Upper lobe of right lung (tissue), 1 donor: ENCODE results near the gene NHP2. TPM values are rescaled to one million over a fixed set of nuclear protein-coding genes. Genes with fewer than 3 reads are reported as not detected.

ENCODE experiments used
- ATAC-seq: fragments of 200-7000 bp; cut with Tn5 transposase; one replicate; pipeline ENCODE4 v1.9.1; 2020; ENCODE audit warnings: mild to moderate bottlenecking, moderate library complexity
- DNase-seq: peaks from one replicate; pipeline ENCODE4 v3.0.0-alpha.2; 2020
- H3K27ac ChIP-seq: fragments of 200-600 bp; one replicate; pipeline ENCODE4 v1.8.0; 2022
- H3K27me3 ChIP-seq: fragments of 200-600 bp; one replicate; pipeline ENCODE4 v1.8.0; 2022; ENCODE audit warnings: mild to moderate bottlenecking
- H3K36me3 ChIP-seq: fragments of 200-600 bp; one replicate; pipeline ENCODE4 v1.8.0; 2022
- H3K4me1 ChIP-seq: fragments of 200-600 bp; one replicate; pipeline ENCODE4 v1.8.0; 2022
- H3K4me3 ChIP-seq: fragments of 200-600 bp; one replicate; pipeline ENCODE4 v1.8.0; 2022; ENCODE audit warnings: mild to moderate bottlenecking
- H3K9me3 ChIP-seq: fragments of 200-600 bp; one replicate; pipeline ENCODE4 v1.8.0; 2022
- intact Hi-C: fragments of 100-400 bp; cut with DNase I; formaldehyde crosslinking; loops from one replicate; pipeline ENCODE4 v1.11.0; 2022
- long read RNA-seq: library from polyadenylated mRNA; unstranded; transcript quantifications from one replicate; pipeline ENCODE4 v2.0.0, GENCODE V29; 2021
- total RNA-seq: library from RNA; stranded (reverse); fragmentation: NEBNext Ultra II Directional; extraction: Animal tissue kit (Norgen Biotek cat#: 25700); gene quantifications from one replicate; pipeline ENCODE4 v1.2.1, GENCODE V29; 2021
- TF ChIP-seq, protein P1 (sequence below): fragments of 200-600 bp; IDR thresholded peaks from one replicate; pipeline ENCODE4 v1.8.0; 2022; ENCODE audit warnings: antibody characterized with exemption
- donor health status: DM: no; HTN: yes; CAD: no; lungs with severe emphysema.

The NHP2 gene
- 60.1 TPM for total RNA-seq
- long read RNA-seq, transcript NHP2-201 (4 exons, 865 nt): major isoform, 41 of 43 reads
- long read RNA-seq, partial matches to known transcripts: 0 of 43 reads
- long read RNA-seq, other reads (novel, unspliced or antisense): 0 of 43 reads

DNA sequence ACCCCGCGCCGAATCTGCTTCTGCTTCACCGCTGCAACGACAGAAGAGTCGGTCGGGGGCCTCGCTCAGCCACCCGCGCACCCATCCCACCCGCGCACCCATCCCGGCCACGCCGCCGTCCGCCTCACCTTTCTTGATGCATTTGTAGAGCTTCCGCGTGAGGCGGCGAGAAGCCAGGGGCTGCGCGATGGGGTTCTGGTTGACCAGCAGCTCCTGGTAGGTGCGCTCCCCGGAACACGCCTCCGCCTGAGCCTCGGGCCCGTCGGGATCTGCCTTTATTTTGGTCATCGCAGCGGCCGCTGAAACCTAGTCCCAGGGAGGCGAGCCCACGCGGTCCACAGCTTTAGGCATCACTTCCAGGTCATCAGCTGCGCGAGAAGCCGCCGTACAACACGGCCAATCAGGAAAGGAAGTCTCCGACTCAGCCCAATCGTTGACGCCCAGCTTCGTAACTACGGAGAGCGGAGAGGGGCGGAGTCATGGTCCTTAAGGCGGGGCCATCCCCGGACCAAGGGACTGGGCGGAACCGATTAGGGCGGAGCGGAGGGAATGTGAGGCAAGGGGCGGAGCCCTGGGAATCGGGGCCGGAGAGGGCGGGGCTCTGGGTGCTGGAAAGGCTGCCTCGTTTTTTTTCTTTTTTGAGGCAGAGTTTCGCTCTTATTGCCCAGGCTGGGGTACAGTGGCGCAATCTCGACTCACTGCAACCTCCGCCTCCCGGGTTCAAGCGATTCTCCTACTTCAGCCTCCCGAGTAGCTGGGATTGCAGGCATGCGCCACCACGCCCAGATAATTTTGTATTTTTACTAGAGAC is at the start of gene NHP2:
NHP2 (minus strand) TSS at position 356 of the 811 bp plus-strand sequence; CDS start at position 288, 68 bp downstream.
- DNase-seq (peak; percentile 99), ATAC-seq (peak; percentile 100)
- Histone ChIP-seq H3K4me1 (peaks cover 10% of the 10 kb centered on the region), H3K36me3 (peaks cover 28% of the 10 kb centered on the region), H3K27ac (peak within 1 kb of the TSS; percentile 82), H3K9me3 (no peaks in the 10 kb centered on the region), H3K27me3 (no peaks in the 10 kb centered on the region), H3K4me3 (peak within 1 kb of the TSS; percentile 99)
- intact Hi-C loops: no loop called here
- TF ChIP-seq, protein P1, sequence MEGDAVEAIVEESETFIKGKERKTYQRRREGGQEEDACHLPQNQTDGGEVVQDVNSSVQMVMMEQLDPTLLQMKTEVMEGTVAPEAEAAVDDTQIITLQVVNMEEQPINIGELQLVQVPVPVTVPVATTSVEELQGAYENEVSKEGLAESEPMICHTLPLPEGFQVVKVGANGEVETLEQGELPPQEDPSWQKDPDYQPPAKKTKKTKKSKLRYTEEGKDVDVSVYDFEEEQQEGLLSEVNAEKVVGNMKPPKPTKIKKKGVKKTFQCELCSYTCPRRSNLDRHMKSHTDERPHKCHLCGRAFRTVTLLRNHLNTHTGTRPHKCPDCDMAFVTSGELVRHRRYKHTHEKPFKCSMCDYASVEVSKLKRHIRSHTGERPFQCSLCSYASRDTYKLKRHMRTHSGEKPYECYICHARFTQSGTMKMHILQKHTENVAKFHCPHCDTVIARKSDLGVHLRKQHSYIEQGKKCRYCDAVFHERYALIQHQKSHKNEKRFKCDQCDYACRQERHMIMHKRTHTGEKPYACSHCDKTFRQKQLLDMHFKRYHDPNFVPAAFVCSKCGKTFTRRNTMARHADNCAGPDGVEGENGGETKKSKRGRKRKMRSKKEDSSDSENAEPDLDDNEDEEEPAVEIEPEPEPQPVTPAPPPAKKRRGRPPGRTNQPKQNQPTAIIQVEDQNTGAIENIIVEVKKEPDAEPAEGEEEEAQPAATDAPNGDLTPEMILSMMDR: no peak

DNA sequence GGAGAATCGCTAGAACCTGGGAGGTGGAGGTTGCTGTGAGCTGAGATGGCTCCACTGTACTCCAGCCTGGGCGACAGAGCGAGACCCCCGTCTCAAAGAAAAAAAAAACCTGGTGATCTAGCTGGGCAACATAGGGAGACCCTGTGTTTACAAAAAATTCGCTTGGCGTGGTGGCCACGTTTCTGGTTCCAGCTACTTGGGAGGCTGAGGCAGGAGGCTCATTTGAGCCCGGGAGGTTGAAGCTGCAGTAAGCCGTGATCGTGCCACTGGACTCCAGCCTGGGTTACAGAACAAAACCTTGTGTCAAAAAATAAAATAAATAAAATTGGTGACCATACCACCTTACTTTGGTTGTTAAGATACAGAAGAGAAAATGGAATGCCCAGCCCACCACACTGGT is 48.9 kb upstream of the NHP2 start:
- H3K27me3 ChIP-seq: no peaks in the 10 kb centered on the region
- no peak for DNase-seq
- TF ChIP-seq, protein P1: no peak
- intact Hi-C loops: no loop called here
- no peak overlapping the region for H3K27ac ChIP-seq
- H3K4me3 ChIP-seq: no peak overlapping the region
- no peaks in the 10 kb centered on the region for H3K9me3 ChIP-seq
- ATAC-seq: no peak
- H3K36me3 ChIP-seq: peaks cover 15% of the 10 kb centered on the region
- H3K4me1 ChIP-seq: peaks cover 24% of the 10 kb centered on the region

DNA sequence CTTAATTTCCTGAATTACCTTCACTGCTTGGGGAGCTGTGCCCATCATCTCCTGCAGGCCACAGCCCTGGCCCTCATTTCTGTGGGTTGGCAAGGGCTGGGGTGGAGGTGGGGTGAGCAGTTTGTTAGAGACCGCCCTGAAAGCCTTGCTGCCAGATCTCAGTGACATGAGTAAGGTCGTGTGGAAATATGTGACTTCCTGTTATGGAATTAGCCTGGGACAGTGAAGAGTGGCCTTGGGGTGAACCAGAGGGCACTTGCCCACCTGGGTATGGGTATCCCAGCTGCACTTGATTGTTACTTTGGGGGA is 48.2 kb upstream of the NHP2 start:
- Histone ChIP-seq H3K9me3 (no peaks in the 10 kb centered on the region), H3K36me3 (peaks cover 9% of the 10 kb centered on the region), H3K4me1 (peaks cover 18% of the 10 kb centered on the region), H3K27me3 (no peaks in the 10 kb centered on the region), H3K27ac (no peak overlapping the region), H3K4me3 (no peak overlapping the region)
- intact Hi-C loops: no loop called here
- ATAC-seq (no peak), DNase-seq (no peak)
- TF ChIP-seq, protein P1: no peak

- TF ChIP-seq, protein P1: no peak
- H3K36me3 ChIP-seq: peaks cover 4% of the 10 kb centered on the region
- H3K9me3 ChIP-seq: no peaks in the 10 kb centered on the region
- ATAC-seq: no peak
- H3K4me1 ChIP-seq: peaks cover 12% of the 10 kb centered on the region
- no peak overlapping the region for H3K27ac ChIP-seq
- no peak for DNase-seq
- no peak overlapping the region for H3K4me3 ChIP-seq
- H3K27me3 ChIP-seq: no peaks in the 10 kb centered on the region
- intact Hi-C loops: no loop called here
Observed at GRCh38 chr5:178201221-178201926, 47.7 kb upstream of the NHP2 start.

- TF ChIP-seq, protein P1: no peak
- intact Hi-C loops: no loop called here
- no peaks in the 10 kb centered on the region for H3K9me3 ChIP-seq
- ATAC-seq: no peak
- H3K27ac ChIP-seq: no peak overlapping the region
- peaks cover 4% of the 10 kb centered on the region for H3K4me1 ChIP-seq
- no peaks in the 10 kb centered on the region for H3K27me3 ChIP-seq
- H3K4me3 ChIP-seq: no peak overlapping the region
- DNase-seq: no peak
- no peaks in the 10 kb centered on the region for H3K36me3 ChIP-seq
Observed at GRCh38 chr5:178199581-178200434, 46.1 kb upstream of the NHP2 start.
